ENCODE results near the gene RFPL4A.
A peak's percentile ranks its signal among the peaks of the same experiment; 100 is the strongest.

Gene RFPL4A

DNA sequence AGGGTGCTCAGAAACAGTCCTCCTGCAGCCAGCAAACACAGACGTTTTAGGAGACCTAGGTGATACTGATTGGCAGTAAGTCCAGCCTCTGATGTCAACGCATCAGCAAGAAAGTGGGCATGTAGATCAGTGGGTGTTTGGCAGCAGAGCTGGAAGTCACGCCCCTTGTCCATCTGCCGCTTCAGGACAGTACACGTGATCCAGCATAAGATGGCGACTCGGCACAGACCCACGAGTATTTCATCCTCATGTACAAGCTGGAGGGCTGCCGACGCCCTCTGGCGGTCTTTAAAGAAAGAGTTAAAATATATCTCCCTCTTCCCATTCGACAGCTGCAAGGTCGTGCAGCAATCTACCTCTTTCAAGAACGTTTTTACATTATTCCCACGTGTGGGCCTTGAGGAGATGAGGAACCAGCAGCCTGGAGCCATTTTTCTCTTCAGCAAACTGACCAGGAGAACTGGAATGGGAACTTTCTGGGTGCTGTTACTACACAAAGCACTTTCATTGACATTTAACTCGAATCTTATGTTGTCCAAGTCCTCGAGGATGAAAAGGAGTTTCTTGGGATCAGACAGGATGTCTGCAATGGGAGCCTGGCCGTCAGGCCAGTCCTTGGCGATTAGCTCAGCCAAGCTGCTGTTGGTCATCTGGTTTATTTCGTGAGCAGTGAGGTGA is 50.6 kb downstream of the RFPL4A start:
- peak; percentile 1 for DNase-seq

GRCh38 chr19:55811340-55811739 is 52.4 kb downstream of the RFPL4A start:
- DNase-seq: no peak

- no peak for DNase-seq
These were observed 53.6 kb downstream of the RFPL4A start for GRCh38 chr19:55812449-55812848.

All from eye (tissue), 1 donor.